ENCODE measurements around the gene PPFIBP2. TPM values are rescaled to one million over a fixed set of nuclear protein-coding genes. Genes with fewer than 3 reads are reported as not detected.

PPFIBP2 gene
- total and polyA plus RNA-seq, 2 of the 13 experiments (the other 11 are each of a cell fraction or from before 2014, with no cell fraction given) = 15.0 to 52.5 TPM

- TF ChIP-seq ZSCAN25 (CRISPR knock-in tag; IDR thresholded peaks at IDR 0.05) (no peak), SRSF9 (IDR thresholded peaks at IDR 0.05; ENCODE audit: borderline replicate concordance, insufficient read depth, low read depth, low read length, poor library complexity, severe bottlenecking) (no peak), MIXL1 (CRISPR knock-in tag; IDR thresholded peaks at IDR 0.05) (0 out of 2 replicates have a peak, but pooled peaks have one; percentile 28), ZBTB25 (CRISPR knock-in tag; IDR thresholded peaks at IDR 0.05) (no peak), CENPT (CRISPR knock-in tag; IDR thresholded peaks at IDR 0.05; ENCODE audit: low read depth) (no peak), TIGD3 (CRISPR knock-in tag; IDR thresholded peaks at IDR 0.05; ENCODE audit: borderline replicate concordance) (no peak), ZNF616 (CRISPR knock-in tag; IDR thresholded peaks at IDR 0.05; ENCODE audit: low read depth) (no peak), RXRA (CRISPR knock-in tag; IDR thresholded peaks at IDR 0.05) (no peak; the same call in 1 of the 2 replicates), SMAD9 (CRISPR knock-in tag; IDR thresholded peaks at IDR 0.05) (0 out of 2 replicates have a peak, but pooled peaks have one; percentile 68), ZNF280B (CRISPR knock-in tag; IDR thresholded peaks at IDR 0.05; ENCODE audit: borderline replicate concordance) (no peak), FOXA3 (CRISPR knock-in tag; IDR thresholded peaks at IDR 0.05) (0 out of 2 replicates have a peak, but pooled peaks have one; percentile 34), ZNF547 (CRISPR knock-in tag; IDR thresholded peaks at IDR 0.05) (no peak), ATM (IDR thresholded peaks at IDR 0.05; ENCODE audit: borderline replicate concordance) (no peak), ZNF816 (CRISPR knock-in tag; IDR thresholded peaks at IDR 0.05; ENCODE audit: borderline replicate concordance) (no peak), ZFP36 (IDR thresholded peaks at IDR 0.05; ENCODE audit: borderline replicate concordance, low read depth, low read length, partially characterized antibody) (no peak), PRDM15 (CRISPR knock-in tag; IDR thresholded peaks at IDR 0.05) (no peak), ELF3 (CRISPR knock-in tag; IDR thresholded peaks at IDR 0.05) (no peak), ZNF44 (CRISPR knock-in tag; IDR thresholded peaks at IDR 0.05) (no peak; the same call in 1 of the 2 replicates), ZNF574 (CRISPR knock-in tag; IDR thresholded peaks at IDR 0.05) (no peak)
Measured at GRCh38 chr11:7612661-7613393, 99.0 kb downstream of the PPFIBP2 start (continued).
